Mucosa of descending colon (tissue), 3 donors: ENCODE results near the gene VPS51. TPM values are rescaled to one million over a fixed set of nuclear protein-coding genes. Genes with fewer than 3 reads are reported as not detected.
A peak's percentile ranks its signal among the peaks of the same experiment; 100 is the strongest.

Experiments used
- ATAC-seq: fragments of 200-7000 bp; cut with Tn5 transposase; one replicate; pipeline ENCODE4 v1.9.1; 2020; ENCODE audit warnings: mild to moderate bottlenecking, moderate library complexity
- DNase-seq, 3 donors: peaks; one replicate each; pipeline ENCODE4 v3.0.0-alpha.2; 2020
- H3K36me3 ChIP-seq: fragments of 200-600 bp; one replicate; pipeline ENCODE4 v1.8.0; 2021; ENCODE audit warnings: low read depth, mild to moderate bottlenecking
- H3K4me1 ChIP-seq: fragments of 200-600 bp; one replicate; pipeline ENCODE4 v1.8.0; 2021; ENCODE audit warnings: low read depth, mild to moderate bottlenecking
- H3K4me3 ChIP-seq: fragments of 200-600 bp; one replicate; pipeline ENCODE4 v1.8.0; 2021; ENCODE audit warnings: mild to moderate bottlenecking
- H3K9me3 ChIP-seq: fragments of 200-600 bp; one replicate; pipeline ENCODE4 v1.8.0; 2021; ENCODE audit warnings: mild to moderate bottlenecking
- intact Hi-C, 2 donors: fragments of 100-400 bp; cut with DNase I in 1 of 2; cut with micrococcal nuclease in 1 of 2; formaldehyde crosslinking; loops; one replicate each; pipeline versions ENCODE4 v1.11.0 to v1.11.1; 2022; cut with DNase I, micrococcal nuclease
- total RNA-seq, 3 donors: library from RNA; stranded (reverse); fragmentation: NEBNext Ultra II Directional in 2 of 3; extraction: Animal tissue kit (Norgen Biotek cat#: 25700) in 2 of 3; gene quantifications; one replicate each; pipeline versions ENCODE4 v1.2.1 to v1.2.4, GENCODE V29; 2021 to 2023
- TF ChIP-seq, protein P1 (sequence below): fragments of 200-600 bp; IDR thresholded peaks from one replicate; pipeline ENCODE4 v1.8.0; 2022; ENCODE audit warnings: antibody characterized with exemption, mild to moderate bottlenecking
- donor health status: DM: no; HTN: no; CAD: no; lungs with moderate emphysema.
- donor health status: DM: no; HTN: no; CAD: no.
- donor health status: DM: no; HTN: yes; CAD: no.

The VPS51 gene
- total RNA-seq, 3 donors from 2014 or later, result 149 to 200 (median 156) TPM

DNA sequence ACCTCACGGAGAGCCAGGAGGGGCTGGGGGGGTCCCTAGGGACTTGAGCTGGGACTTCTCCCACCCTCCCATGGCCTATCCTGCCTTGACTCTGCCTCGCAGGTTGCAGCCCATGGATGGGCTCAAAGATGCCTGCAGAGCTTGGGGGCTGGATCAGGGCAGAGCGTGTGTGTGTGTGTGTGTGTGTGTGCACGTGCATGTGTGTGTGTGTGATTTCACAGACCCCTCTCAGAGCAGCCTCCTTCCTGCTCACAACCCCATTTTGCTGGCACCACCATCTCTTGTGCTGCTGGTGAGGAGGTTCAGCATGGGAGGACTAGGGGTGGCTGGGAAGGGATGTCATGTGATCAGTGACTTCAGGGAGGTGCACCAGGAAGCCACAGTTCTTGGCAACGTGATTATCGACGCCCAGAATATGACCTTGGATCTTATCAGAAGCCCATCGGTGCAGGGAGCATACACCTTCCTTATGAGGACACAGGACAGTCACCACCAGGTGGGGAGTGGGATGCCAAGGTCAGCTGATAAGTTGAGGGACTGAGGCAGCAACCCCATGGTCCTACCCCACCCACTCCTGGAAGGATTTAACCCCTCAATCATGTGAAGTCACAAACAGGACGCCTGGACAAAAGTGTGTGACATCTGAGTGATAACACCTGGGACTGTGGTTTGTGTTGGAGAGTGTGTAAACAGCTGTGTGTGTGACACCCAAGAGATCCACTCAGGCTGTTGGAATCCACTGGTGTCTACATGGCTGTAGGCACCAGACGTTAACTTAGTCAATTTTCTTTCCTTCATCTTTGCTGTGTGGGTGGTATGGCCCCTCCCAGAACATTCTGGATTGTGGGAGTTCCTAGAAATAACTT lies 35.8 kb upstream of the VPS51 start:
- intact Hi-C loops, result no loop called here
- Histone ChIP-seq H3K4me3 (no peak overlapping the region), H3K36me3 (no peaks in the 10 kb centered on the region), H3K9me3 (no peaks in the 10 kb centered on the region), H3K4me1 (peaks cover 9% of the 10 kb centered on the region)
- peak in 1 of 3 donors; percentile 40 for DNase-seq
- TF ChIP-seq, protein P1, sequence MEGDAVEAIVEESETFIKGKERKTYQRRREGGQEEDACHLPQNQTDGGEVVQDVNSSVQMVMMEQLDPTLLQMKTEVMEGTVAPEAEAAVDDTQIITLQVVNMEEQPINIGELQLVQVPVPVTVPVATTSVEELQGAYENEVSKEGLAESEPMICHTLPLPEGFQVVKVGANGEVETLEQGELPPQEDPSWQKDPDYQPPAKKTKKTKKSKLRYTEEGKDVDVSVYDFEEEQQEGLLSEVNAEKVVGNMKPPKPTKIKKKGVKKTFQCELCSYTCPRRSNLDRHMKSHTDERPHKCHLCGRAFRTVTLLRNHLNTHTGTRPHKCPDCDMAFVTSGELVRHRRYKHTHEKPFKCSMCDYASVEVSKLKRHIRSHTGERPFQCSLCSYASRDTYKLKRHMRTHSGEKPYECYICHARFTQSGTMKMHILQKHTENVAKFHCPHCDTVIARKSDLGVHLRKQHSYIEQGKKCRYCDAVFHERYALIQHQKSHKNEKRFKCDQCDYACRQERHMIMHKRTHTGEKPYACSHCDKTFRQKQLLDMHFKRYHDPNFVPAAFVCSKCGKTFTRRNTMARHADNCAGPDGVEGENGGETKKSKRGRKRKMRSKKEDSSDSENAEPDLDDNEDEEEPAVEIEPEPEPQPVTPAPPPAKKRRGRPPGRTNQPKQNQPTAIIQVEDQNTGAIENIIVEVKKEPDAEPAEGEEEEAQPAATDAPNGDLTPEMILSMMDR, result no peak
- ATAC-seq, result peak; percentile 78

GRCh38 chr11:65060913-65061408 lies 35.1 kb upstream of the VPS51 start:
- no peaks in the 10 kb centered on the region for H3K9me3 ChIP-seq
- DNase-seq (no peak), ATAC-seq (no peak)
- no peak overlapping the region for H3K4me3 ChIP-seq
- TF ChIP-seq, protein P1, result no peak
- intact Hi-C loops, result no loop called here
- H3K4me1 ChIP-seq, result peaks cover 9% of the 10 kb centered on the region
- no peaks in the 10 kb centered on the region for H3K36me3 ChIP-seq

- Histone ChIP-seq H3K4me1 (peaks cover 3% of the 10 kb centered on the region), H3K4me3 (no peak overlapping the region), H3K9me3 (no peaks in the 10 kb centered on the region), H3K36me3 (no peaks in the 10 kb centered on the region)
- DNase-seq, result no peak
- TF ChIP-seq, protein P1, result no peak
- intact Hi-C loops, result no loop called here
- ATAC-seq, result no peak
These were observed 32.5 kb upstream of the VPS51 start for GRCh38 chr11:65063532-65063931.

GRCh38 chr11:65064847-65065240 lies 31.2 kb upstream of the VPS51 start:
- no peak overlapping the region for H3K4me3 ChIP-seq
- H3K9me3 ChIP-seq, result no peaks in the 10 kb centered on the region
- ATAC-seq, result no peak
- TF ChIP-seq, protein P1, result no peak
- no peaks in the 10 kb centered on the region for H3K36me3 ChIP-seq
- no peak for DNase-seq
- no peaks in the 10 kb centered on the region for H3K4me1 ChIP-seq
- intact Hi-C loops, result no loop called here

DNA sequence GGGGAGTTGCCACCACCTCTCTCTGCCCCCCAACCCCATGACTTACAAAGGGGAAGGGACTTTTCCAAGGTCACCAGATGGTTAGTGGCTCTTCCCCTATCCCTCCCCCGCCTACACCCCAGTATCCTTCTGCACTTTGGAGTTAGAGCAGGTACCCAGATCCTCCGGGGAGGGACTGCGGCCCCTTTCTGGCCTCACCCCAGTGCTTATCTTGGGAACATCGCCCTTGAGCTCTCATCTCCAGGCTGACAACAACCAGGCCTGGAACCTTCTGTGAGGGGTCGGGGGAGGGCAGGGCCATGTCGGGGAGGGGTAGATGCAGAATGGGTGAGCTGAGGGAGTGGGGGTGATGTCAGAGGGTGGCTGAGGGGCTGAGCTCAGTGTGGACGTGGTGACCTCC lies 30.2 kb upstream of the VPS51 start:
- H3K36me3 ChIP-seq, result no peaks in the 10 kb centered on the region
- H3K9me3 ChIP-seq, result no peaks in the 10 kb centered on the region
- TF ChIP-seq, protein P1, result no peak
- ATAC-seq, result no peak
- DNase-seq, result no peak
- H3K4me3 ChIP-seq, result no peak overlapping the region
- H3K4me1 ChIP-seq, result no peaks in the 10 kb centered on the region
- intact Hi-C loops, result no loop called here
